NAMALWA (cell line): ENCODE data around the gene CCDC90B.

Source experiments
- DNase-seq: peaks from one replicate; pipeline ENCODE4 v3.0.0-alpha.2; 2015; ENCODE audit warnings: low spot score

CCDC90B gene

DNA sequence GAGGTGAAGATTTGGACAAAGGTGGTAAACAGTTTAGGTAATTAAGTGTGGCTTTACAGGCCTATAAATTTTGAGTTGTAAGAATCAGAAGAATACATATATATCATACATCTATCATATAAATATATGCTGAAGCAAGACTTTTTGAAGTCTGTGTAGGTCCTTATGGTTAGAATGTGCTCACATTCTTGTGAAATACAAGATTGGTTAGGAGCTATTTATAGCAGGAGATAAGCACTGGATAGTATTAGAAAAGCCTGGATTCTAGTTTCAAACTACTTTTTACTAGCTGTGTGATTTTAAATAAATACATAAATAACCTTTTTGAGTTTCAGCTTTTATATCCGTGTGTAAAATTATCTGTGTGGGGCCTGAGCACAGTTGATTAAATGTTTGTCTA is 50.3 kb downstream of the CCDC90B start:
- no peak for DNase-seq

DNA sequence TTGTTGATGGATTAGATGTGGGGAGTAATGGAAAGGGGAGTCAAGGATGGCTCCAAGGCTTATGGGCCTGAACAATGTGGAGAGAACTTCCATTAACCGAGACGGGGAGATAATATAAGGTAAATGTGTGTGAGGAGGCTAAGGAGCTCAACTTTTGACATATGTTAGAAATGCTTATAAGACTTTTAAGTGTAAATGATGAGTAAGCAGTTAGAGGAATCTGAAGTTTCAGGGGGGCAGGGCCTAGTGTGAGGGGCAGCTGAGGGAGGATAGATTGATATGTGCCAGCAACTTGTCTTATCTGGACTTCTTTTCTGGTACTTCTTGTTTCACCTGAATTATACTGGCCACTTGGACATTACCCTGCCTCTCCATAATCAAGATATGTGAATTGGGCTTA is 62.7 kb downstream of the CCDC90B start:
- DNase-seq = no peak

DNA sequence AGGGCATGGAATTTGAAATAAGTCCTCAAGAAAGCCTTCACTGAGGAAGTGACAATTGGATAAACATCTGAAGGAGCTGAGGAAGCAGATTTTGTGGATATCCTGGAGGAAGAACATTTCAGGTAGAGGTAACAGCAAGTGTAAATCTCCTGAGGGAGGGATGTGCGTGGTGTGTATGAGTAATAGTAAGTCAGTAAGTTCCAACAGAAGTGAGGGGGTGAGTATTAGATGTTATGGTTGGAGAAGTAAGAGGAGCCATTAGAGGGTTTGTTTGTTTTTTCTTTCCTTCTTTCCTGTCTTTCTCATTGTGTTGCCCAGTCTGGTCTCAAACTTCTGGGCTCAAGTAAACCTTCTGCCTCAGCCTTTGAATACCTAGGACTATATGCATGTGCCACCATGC is 63.7 kb downstream of the CCDC90B start:
- DNase-seq = no peak

DNA sequence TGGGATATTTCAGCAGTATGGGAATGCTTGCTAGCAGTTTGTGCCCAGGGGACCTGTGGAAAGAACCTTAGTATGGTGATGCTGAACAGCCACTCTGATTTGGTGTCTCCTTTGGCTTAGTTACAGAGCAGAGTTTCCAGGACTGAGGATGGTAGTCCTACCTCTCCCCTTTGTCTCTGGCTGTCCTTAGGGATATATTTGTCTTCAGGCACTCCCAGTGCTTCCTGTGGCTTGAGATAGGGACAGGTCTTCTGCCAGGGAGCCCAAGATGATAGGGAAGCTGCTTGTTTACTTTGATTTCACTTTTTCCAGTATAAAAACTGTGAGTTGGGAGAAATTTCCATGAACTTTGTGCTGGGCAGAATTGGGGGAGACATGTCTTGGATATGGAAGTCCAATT is 64.5 kb downstream of the CCDC90B start:
- no peak for DNase-seq

DNA sequence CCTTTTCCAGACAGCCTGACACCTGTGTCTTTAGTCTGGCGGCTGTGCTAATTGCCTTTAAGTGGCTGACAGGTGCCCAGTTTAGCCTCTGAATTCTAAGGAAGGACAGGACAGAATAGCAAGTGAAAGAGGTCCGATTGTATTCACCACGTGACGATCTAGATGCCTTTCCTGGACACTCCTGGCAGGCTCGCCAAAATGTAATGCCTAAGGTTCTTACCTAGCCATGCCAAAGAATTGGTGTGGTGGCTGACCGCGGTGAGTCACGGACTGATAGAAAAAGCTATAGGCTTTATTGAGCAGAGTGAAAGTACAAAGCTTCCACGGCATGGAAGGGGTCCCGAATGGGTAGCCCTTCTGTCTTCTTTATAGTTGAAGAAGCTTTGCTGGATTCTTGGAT is 65.9 kb downstream of the CCDC90B start:
- DNase-seq = no peak

DNA sequence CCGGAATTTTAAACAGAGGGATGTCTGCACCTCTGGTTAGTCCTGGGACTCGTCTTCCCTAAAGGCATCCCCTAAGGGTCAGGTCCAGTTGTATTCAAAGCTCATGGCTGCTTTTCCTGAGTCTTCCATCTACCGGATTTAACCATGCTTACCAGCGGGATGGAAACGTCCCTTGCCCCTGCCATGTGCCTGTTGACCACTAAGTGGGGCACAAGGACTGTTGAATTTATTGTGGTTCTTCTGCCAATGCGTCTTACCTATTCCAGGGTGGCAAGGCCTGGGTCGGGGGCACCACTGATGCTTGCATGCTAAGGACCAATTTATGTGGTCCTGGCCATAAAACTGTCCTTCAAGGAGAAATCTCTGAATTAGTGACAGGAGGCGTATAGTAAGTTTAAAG is 67.1 kb downstream of the CCDC90B start:
- DNase-seq = no peak
